GM19324 (cell line): ENCODE data around the gene ZC3HAV1.
"Not testable (repeated sequence)": the region's sequence is repeated elsewhere in the genome, so short reads cannot be mapped to it uniquely, and the experiment has no call there.

Source experiments
- ATAC-seq: cut with Tn5 transposase; IDR thresholded peaks from one replicate; pipeline ENCODE4 v1.9.1; 2021; ENCODE audit warnings: mild to moderate bottlenecking, moderate library complexity; ENCODE audit not compliant: unreplicated experiment, low FRiP score

ZC3HAV1 gene

GRCh38 chr7:139058943-139059342, 50.6 kb downstream of the ZC3HAV1 start:
- no peak for ATAC-seq

DNA sequence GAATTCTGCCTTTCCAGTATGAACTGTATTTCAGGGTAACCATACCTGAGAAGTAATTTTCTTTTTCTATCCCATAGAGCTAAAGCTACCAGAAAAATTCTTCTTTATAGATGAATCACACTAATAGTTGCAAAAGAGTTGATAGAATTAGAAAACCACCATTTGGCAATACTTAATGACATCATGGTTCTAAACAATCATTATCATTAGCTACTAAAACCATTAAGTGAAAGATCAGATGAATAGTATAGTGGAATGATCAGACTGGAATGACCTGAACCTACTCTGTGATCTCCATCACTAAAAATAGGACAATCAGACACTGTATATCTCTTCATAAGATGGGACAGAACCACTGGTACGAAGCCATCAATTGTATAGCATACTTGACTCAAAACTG, 53.8 kb downstream of the ZC3HAV1 start:
- ATAC-seq, result no peak

GRCh38 chr7:139054656-139055055, 54.9 kb downstream of the ZC3HAV1 start:
- ATAC-seq, result not testable (repeated sequence)

GRCh38 chr7:139054101-139054500, 55.4 kb downstream of the ZC3HAV1 start:
- no peak for ATAC-seq

DNA sequence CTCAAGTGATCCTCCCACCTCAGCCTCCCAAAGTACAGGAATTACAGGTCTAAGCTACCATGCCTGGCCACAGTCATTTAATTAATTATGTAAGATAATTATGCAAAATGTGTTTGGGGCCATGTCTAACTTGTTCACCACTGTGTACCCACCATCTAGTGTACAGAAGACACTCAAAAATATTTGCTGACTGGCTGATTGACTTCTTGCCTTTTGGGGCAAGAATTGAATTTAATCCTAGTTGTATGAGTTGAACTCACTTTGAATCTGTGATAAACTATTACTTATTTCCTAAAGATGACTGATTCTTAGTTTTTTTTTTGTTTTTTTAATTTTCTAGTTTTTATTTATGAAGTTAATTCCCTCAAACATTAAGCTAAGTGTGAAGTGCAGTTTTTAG, 57.9 kb downstream of the ZC3HAV1 start:
- ATAC-seq, result no peak

DNA sequence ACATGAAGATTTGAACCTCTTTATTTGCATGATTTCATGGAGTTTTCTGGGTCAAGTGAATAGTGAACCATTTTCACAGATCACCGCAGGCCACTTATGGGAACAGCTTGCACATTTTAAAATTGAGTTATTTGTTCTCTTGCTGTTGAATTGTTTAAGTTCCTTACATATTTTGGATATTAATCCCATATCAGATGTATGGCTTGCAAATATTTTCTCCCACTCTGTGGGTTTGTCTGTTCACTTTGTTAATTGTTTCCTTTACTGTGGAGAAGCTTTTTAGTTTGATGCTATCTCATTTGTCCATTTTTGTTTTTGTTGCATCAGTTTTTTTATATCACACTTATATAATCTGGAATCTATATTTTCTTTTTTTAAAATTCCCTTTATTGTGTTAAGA, 59.6 kb downstream of the ZC3HAV1 start:
- no peak for ATAC-seq

DNA sequence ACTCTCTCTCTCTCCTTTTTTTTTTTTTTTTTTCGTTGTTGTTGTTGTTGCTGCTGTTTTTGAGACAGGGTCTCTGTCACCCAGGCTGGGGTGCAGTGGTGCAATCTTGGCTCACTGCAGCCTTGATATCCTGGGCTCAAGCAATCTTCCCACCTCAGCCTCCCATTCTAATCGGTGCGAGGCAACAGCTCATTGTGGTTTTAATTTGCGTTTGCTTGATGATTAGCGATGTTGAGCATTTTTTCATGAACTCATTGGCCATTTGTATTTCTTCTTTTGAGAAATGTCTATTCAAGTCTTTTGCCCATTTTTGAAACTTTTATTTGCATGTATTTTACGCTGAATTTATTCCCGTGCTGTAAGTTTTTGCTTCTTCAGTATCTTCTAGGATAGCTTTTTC, 60.4 kb downstream of the ZC3HAV1 start:
- no peak for ATAC-seq

DNA sequence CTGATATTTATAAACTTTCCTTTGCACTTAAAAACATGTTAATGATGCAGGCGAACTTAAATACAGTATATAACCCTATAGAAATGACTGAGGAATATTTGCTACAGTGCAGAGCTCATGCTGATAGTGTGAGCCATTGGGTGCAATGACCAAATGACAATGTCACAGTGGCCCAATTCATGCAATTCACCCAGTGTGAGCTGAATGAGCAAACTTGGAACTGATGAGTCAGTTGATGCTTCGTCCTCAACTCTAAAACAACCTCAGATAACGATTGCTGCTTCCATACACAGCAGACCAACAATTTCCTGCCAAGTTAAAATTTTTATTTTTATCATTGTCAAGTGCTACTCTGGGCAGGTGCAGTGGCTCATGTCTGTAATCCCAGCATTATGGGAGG, 61.5 kb downstream of the ZC3HAV1 start:
- no peak for ATAC-seq

GRCh38 chr7:139046143-139046542, 63.4 kb downstream of the ZC3HAV1 start:
- no peak for ATAC-seq

DNA sequence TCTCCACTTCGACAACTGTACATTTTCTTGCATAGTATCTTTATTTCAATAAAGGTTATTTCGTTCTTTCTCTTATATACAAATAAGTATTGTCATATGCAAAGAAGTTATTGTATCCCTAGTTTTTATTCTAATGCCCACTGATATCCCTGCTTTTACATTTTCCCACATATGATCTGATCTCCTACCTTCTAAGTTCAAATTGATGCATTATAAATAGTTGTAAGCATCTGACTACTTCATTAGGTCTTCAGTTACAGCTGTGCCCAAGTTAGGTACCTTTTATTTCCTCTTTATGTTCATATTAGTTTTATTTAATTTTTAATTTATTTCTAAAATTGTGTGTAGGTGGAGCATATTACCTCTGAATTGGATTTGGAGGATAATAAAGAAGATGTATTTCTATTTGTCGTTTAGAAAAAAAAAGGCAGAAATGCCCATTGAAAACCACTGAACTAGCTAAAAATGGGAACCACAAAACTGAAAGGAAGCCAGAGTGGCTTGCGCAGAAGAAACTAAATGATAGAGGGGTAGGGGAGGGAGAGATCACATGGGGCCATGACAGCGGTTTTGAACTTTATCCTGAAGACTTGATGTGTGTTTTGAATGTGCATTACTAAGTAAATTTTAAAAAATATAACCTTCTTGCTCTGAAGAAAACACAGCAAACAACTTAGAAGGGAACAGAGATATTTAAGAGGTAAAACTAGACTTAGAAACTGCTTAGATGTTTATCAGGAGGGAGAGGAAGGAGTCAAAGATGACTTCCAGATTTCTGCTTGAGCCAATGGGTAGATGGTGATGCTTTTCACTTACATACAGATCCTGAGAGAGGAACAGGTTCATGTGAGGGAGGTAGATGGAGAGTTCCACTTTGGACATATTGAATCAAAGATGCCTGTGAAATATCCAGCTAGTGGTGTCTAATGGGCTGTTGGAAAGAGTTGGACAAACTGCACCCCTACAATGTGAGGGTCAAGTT, 64.4 kb downstream of the ZC3HAV1 start:
- ATAC-seq, result no peak

DNA sequence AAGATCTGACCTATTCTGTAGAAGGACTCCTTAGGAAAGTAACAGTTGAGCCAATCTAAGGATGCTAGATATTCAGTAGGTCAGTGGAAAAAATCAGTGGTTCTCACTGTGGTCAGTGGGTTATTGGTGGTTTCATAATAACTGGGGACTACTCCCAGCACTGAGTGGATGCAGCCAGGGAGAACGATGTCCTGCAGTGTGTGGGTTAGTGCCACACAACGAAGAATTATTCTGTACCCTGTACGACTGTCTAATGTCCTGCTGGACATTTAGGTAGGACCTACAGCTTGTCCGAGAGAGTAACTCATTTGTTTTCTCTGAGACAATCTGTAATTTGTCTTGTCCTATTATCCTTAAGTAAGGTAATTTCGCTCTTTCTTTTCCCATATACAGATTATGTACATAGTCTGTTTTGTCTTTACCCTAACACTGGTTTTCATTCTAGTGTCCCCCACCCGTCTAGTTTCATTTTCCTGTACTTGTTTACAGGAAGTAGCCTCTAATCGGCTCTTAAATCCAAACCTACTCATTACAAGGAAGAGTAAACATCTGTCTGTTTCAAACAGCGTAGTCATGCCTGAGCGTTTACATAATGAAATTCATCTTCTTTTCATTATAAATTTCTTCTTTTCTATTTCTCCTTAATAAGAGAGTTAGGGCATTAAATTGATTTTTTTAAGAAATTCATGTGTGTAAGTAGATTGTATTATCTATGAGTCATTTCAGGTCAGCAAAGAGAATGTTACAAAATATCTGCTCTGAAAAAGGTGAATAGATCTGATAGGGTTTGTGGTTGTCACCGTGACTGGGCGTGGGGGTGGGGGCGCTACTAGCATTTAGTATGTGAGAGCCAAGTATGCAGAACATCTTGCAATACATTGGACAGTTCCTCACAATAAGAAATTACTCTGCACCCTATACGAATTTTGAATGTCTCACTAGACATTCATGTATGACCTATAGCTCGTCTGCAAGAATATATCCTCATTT, 65.4 kb downstream of the ZC3HAV1 start:
- no peak for ATAC-seq

DNA sequence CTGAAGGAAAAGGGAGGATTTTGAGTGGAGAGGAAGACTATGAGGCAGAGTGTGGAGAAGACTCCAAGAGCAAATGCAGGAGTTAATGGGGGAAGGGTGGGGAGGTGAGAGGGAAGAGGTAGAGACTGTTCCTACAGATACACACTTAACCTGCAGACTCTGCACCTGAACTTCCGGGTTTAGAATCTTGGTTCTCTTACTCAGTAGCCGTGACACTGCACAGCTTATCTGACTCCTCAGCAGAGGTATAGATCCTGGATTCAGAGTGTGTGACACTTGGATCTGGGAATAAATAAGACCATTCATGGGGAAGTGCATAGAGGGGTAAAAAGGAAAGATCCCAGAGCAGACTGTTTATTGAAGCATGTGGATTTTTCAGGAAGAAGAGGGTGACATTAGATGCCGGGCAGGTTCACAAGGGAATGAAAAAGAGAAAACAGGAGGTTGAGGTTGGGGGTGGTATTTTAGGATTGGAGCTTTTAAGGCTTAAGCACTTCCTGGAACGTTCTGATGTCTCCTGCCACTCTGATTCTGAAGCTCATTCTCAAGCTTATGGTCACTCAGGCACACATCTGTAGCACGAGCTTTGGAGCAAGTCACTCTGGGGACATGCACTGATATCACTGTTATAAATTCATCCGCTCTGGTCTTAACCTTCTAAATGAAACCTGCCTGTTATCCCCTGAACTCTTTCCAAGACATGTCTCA, 68.0 kb downstream of the ZC3HAV1 start:
- no peak for ATAC-seq

DNA sequence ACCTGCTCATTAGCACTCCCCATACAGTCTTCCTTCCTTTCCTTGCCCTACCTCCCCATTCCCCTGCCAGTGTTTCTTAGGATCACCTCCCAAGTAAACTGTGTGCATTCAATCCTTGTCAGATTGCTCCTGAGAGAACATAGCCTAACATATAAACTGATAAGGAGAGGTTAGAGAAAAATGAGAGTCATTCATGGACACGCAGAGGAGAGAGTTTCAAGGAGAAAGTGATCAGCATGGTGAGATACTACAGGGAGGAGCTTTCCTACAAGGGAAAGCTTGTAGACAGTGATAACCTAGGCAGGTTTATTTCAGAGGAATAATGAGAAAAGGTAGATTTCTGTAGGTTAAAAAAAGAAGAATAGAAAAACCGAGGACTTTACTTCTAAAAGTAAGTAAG, 70.8 kb downstream of the ZC3HAV1 start:
- ATAC-seq, result no peak

DNA sequence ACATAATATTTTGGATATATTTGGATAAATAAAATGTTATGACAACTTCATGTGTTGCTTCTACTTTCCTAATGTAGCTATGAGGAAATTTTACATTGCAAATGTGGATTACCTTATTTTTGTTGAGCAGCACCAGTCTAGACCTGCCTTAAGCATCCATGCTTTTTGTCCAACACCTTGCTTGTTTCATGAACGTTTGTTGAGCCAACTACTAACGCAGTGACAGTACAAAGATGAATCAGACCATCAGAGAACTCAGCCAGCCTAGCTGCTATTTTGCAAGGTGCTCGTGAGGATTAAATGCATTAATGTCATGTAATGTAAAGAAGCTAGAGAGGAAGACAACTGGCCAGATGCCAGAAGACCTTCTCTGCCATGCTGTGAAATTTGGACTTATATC, 72.6 kb downstream of the ZC3HAV1 start:
- ATAC-seq, result no peak

DNA sequence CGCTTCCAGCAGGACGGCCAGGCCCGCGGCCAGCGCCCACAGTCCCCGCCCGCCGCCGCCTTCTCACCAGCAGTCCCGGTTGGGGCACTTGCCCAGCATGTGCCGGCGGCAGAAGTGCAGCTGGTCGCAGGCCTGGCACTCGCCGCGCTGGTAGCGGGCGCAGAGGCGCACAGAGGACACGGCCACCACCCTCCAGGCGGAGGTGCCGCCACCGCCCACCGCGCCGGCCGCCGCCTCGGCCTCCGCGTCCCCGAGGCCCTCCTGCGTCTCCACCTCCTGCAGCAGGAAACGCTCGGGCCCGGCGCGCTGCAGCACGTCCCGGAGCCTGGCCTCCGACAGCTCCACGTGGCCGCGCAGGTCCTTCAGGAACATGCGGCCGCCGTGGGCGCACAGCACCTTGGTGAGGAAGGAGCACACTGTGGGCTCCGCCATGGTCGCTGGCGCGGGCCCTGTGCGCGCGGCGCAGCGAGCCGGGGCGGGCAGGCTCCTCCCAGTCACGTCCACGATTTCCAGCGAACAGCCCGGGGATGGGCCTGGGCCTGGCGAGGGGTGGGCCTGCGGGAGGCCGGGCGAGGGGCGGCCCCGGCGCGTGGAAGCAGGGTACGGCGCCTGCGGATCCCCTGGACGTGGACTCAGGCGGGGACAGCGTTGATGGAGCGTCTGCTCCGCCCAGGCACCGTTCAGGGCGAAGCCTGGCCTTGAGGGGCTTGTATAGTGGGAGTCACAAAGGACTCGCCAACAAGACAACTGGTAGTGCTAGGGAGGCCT, 73.8 kb downstream of the ZC3HAV1 start, which contains the start of gene ZC3HAV1L:
TSS of gene ZC3HAV1L (minus strand) at position 457 of the 768 bp plus-strand sequence. CDS start at position 432, 25 bp downstream.
- ATAC-seq, result peak; percentile 72

GRCh38 chr7:139034855-139035585, 74.5 kb downstream of the ZC3HAV1 start:
- ATAC-seq, result peak; percentile 19

- no peak for ATAC-seq
These were observed 75.2 kb downstream of the ZC3HAV1 start for GRCh38 chr7:139034336-139034735.

GRCh38 chr7:139033346-139034114, 76.0 kb downstream of the ZC3HAV1 start:
- ATAC-seq, result no peak
